GM20000 (cell line): ENCODE measurements around the gene STAT5B.
"Not testable (repeated sequence)": the region's sequence is repeated elsewhere in the genome, so short reads cannot be mapped to it uniquely, and the experiment has no call there.

Experiments used
- DNase-seq: peaks from one replicate; pipeline ENCODE4 v3.0.0; 2012; ENCODE audit warnings: low spot score
- TF ChIP-seq, protein P1 (sequence below): IDR thresholded peaks from 2 replicates; pipeline ENCODE4 v1.5.1; 2012; ENCODE audit warnings: mild to moderate bottlenecking, control low read depth; ENCODE audit errors: extremely low read depth, missing control alignments

The STAT5B gene

DNA sequence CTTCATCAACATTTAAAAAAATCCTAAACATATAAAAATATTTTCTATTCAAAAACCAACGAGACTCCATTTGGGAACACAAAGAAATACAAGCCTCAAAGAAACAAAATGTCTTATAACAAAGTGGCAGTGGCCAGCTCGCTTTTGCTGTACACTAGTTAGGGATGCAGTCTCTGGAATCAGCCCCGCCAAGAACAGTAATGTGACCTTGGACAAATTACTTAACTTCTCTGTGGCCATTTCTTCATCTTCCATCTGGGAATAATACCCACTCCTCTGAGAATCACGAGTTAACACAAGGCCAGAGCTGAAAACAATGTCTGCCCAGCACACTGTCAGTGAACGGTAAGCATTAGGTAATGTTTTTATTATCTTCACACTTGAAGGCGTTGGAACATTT is 5.6 kb downstream of the STAT5B start:
- TF ChIP-seq, protein P1, sequence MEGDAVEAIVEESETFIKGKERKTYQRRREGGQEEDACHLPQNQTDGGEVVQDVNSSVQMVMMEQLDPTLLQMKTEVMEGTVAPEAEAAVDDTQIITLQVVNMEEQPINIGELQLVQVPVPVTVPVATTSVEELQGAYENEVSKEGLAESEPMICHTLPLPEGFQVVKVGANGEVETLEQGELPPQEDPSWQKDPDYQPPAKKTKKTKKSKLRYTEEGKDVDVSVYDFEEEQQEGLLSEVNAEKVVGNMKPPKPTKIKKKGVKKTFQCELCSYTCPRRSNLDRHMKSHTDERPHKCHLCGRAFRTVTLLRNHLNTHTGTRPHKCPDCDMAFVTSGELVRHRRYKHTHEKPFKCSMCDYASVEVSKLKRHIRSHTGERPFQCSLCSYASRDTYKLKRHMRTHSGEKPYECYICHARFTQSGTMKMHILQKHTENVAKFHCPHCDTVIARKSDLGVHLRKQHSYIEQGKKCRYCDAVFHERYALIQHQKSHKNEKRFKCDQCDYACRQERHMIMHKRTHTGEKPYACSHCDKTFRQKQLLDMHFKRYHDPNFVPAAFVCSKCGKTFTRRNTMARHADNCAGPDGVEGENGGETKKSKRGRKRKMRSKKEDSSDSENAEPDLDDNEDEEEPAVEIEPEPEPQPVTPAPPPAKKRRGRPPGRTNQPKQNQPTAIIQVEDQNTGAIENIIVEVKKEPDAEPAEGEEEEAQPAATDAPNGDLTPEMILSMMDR: no peak
- DNase-seq: no peak

DNA sequence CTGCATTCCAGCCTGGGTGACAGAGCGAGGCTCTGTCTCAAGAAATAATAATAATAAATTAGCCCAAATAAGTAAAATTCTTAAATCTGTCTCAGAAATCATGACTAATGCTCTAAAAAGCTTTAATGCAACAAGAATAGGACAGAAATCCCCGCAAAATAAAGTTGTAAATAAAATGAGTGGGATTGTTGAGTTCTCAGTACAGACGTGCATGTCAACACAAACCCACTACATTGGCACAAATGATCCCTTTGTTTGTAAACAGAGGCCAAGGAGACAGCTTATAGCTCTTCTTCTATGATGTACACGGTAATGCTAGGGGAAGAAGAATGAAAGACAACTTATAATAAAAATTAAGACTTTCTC is 6.0 kb downstream of the STAT5B start:
- TF ChIP-seq, protein P1: no peak
- DNase-seq: no peak

DNA sequence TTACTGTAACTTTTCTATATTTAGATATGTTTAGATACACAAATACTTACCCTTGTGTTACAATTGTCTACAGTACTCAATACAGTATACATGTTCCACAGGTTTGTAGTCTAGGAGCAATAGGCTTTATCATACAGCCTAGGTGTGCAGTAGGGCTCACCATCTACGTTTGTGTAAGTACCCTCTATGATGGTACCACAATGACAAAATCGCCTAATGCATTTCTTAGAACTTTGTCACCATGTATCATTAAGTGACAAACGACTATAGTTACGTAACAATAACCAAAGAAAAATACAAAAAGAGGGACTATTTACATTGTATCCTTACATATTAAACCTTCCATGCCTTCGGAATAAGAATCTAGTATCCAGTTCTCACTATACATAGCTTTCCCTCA is 8.0 kb downstream of the STAT5B start:
- DNase-seq: no peak
- TF ChIP-seq, protein P1: no peak

DNA sequence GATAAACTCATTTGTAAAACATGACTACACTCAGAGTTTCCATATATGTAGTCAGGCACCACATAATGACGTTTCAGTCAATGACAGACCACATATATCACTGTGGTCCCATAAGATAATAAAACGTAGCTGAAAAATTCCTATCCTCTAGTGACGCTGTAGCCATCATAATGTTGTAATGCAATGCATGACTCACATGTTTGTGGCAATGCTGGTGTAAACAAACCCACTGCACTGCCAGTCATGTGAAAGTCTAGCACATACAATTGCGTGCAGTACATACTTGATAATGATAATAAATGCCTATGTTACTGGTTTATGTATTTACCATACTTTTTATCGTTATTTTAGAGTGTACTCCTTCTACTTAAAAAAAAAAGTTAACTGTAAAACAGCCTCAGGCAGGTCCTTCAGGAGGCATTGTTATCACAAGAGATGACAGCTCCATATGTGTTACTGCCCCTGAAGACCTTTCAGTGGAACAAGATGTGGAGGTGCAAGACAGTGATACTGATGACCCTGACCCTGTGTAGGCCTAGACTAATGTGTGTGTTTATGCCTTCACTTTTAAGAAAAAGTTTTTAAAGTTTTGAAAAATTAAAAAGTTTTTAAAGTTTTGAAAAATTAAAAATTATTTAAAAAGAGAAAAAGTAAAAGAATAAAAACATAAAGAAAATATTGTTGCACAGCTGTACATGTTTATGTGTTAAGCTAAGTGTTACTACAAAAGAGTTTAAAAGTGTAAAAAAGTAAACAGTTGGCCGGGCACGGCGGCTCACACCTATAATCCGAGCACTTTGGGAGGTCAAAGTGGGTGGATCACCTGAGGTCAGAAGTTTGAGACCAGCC is 9.0 kb downstream of the STAT5B start:
- no peak for DNase-seq
- TF ChIP-seq, protein P1: no peak

DNA sequence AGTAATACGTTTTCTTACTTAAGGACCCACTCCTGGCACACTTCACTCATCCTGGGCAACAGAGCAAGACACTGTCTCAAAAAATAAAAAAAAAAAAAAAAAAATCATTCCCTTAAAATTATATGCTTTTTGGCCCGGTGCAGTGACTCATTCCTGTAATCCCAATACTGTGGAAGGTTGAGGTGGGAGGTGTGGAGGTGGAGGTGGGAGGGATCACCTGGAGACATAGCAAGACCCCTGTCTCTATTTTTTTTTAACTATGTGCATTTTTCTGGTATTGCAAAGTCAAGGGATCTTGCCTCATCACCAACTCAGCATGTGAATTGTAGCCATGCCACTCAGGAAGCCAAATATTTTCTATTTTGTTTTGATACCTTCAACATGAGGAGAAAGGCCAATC is 9.7 kb downstream of the STAT5B start:
- DNase-seq: no peak
- TF ChIP-seq, protein P1: no peak

DNA sequence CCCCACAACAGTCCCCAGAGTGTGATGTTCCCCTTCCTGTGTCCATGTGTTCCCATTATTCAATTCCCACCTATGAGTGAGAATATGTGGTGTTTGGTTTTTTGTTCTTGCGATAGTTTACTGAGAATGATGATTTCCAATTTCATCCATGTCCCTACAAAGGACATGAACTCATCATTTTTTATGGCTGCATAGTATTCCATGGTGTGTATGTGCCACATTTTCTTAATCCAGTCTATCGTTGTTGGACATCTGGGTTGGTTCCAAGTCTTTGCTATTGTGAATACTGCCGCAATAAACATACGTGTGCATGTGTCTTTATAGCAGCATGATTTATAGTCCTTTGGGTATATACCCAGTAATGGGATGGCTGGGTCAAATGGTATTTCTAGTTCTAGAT is 11.8 kb downstream of the STAT5B start:
- DNase-seq: not testable (repeated sequence)

DNA sequence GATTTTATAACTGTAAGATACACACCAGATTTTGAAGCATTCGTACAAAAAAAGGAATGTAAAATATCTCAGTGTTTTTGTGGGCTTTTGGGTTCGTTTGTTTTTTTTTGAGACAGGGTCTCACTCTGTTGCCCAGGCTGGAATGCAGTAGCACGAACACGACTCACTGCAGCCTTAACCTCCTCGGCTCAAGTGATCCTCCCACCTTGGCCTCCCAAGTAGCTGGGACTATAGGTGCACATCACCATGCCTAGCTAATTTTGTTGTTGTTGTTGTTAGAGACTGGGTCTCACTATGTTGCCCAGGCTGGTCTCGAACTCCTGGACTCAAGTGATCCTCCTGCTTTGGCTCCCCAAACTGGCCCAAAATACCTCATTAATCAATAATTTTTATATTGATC is 15.9 kb downstream of the STAT5B start:
- DNase-seq: no peak
- TF ChIP-seq, protein P1: no peak

DNA sequence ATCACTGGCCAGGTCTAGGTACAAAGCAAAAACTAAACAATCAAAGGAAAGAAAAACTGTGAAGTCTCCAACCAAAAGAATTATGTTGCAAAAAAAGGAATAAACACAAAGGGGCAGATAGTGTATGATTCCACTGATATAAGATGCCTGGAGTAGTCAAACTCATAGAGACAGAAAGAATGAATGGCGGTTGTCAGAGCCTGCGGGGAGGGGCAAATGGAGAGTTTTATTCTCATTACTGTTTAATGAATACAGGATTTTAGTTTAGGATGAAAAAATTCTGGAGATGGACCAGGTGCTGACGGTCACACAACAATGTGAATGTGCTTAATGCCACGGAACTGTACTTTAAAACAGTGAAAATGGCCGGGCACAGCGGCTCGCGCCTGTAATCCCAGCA is 20.7 kb downstream of the STAT5B start:
- no peak for DNase-seq
- TF ChIP-seq, protein P1: no peak
